ENCODE measurements around the gene COL28A1. TPM values are rescaled to one million over a fixed set of nuclear protein-coding genes. Genes with fewer than 3 reads are reported as not detected.

COL28A1 gene
- total and polyA plus RNA-seq, 2 experiments from 2014 or later: 0.31 to 0.70 TPM

DNA sequence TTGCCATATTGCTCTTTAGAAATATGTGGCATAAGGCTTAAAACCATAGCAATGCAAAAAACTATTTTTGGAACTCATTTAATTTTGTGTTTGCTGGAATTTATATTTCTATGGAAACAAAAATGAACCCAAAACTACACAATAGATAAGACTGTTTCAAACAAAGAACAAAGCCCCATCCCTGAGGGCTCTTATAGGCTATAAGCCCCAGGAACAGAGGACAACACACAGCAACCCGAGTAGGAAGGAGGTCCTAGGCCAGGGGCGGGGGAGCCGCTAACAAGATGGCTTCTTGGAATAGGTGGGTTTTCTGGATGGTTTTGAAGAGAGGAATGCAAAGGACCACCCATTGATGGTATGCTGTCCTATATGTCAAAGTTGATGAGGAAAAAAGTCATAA lies 8.6 kb downstream of the COL28A1 start:
- DNase-seq (ENCODE audit: low spot score): no peak
- H3K36me3 ChIP-seq (ENCODE audit: insufficient read depth): no peaks in the 10 kb centered on the region
- H3K27me3 Mint-ChIP-seq (ENCODE audit: insufficient read depth, low read depth, poor library complexity): peaks cover 3% of the 10 kb centered on the region
- H3K4me2 ChIP-seq: no peak overlapping the region
- no peaks in the 10 kb centered on the region; the same call in 2 of the 3 replicates for H3K9me3 Mint-ChIP-seq
- H3K36me3 Mint-ChIP-seq (ENCODE audit: low read depth): no peaks in the 10 kb centered on the region
- H3K27me3 ChIP-seq (ENCODE audit: insufficient read depth): no peaks in the 10 kb centered on the region
- no peaks in the 10 kb centered on the region for H3K9me2 ChIP-seq (ENCODE audit: insufficient read depth)
- H4K20me1 ChIP-seq (replicated peaks; ENCODE audit: insufficient read depth): no peaks in the 10 kb centered on the region
- no peak overlapping the region for H3K4me3 ChIP-seq
- H3K4me3 Mint-ChIP-seq: no peak overlapping the region
- H2AFZ ChIP-seq: no peak overlapping the region
- no peak for TF ChIP-seq STAT1 (IDR thresholded peaks at IDR 0.05; ENCODE audit: unreplicated experiment)
- TF ChIP-seq, protein P1, sequence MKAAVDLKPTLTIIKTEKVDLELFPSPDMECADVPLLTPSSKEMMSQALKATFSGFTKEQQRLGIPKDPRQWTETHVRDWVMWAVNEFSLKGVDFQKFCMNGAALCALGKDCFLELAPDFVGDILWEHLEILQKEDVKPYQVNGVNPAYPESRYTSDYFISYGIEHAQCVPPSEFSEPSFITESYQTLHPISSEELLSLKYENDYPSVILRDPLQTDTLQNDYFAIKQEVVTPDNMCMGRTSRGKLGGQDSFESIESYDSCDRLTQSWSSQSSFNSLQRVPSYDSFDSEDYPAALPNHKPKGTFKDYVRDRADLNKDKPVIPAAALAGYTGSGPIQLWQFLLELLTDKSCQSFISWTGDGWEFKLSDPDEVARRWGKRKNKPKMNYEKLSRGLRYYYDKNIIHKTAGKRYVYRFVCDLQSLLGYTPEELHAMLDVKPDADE (IDR thresholded peaks at IDR 0.05): no peak
- no peak for TF ChIP-seq REST (IDR thresholded peaks at IDR 0.05; ENCODE audit: unreplicated experiment)
- no peak for TF ChIP-seq JUNB (IDR thresholded peaks at IDR 0.05; ENCODE audit: unreplicated experiment)
- TF ChIP-seq ZNF331 (CRISPR knock-in tag; IDR thresholded peaks at IDR 0.05; ENCODE audit: low read depth): no peak
- TF ChIP-seq CTCF (conservative IDR thresholded peaks at IDR 0.05; ENCODE audit: low read depth in 2 of 2): no peak
- TF ChIP-seq EZH2 (IDR thresholded peaks at IDR 0.05; ENCODE audit: low read depth, unreplicated experiment): no peak
- no peak for TF ChIP-seq CREB1 (CRISPR knock-in tag; IDR thresholded peaks at IDR 0.05; ENCODE audit: low read depth)
- TF ChIP-seq ZNF114 (CRISPR knock-in tag; IDR thresholded peaks at IDR 0.05): no peak
- no peak for TF ChIP-seq POLR2AphosphoS5 (IDR thresholded peaks at IDR 0.05; ENCODE audit: low read depth)
- no peak for TF ChIP-seq EZH2phosphoT487 (IDR thresholded peaks at IDR 0.05; ENCODE audit: unreplicated experiment)
- TF ChIP-seq, protein P2, sequence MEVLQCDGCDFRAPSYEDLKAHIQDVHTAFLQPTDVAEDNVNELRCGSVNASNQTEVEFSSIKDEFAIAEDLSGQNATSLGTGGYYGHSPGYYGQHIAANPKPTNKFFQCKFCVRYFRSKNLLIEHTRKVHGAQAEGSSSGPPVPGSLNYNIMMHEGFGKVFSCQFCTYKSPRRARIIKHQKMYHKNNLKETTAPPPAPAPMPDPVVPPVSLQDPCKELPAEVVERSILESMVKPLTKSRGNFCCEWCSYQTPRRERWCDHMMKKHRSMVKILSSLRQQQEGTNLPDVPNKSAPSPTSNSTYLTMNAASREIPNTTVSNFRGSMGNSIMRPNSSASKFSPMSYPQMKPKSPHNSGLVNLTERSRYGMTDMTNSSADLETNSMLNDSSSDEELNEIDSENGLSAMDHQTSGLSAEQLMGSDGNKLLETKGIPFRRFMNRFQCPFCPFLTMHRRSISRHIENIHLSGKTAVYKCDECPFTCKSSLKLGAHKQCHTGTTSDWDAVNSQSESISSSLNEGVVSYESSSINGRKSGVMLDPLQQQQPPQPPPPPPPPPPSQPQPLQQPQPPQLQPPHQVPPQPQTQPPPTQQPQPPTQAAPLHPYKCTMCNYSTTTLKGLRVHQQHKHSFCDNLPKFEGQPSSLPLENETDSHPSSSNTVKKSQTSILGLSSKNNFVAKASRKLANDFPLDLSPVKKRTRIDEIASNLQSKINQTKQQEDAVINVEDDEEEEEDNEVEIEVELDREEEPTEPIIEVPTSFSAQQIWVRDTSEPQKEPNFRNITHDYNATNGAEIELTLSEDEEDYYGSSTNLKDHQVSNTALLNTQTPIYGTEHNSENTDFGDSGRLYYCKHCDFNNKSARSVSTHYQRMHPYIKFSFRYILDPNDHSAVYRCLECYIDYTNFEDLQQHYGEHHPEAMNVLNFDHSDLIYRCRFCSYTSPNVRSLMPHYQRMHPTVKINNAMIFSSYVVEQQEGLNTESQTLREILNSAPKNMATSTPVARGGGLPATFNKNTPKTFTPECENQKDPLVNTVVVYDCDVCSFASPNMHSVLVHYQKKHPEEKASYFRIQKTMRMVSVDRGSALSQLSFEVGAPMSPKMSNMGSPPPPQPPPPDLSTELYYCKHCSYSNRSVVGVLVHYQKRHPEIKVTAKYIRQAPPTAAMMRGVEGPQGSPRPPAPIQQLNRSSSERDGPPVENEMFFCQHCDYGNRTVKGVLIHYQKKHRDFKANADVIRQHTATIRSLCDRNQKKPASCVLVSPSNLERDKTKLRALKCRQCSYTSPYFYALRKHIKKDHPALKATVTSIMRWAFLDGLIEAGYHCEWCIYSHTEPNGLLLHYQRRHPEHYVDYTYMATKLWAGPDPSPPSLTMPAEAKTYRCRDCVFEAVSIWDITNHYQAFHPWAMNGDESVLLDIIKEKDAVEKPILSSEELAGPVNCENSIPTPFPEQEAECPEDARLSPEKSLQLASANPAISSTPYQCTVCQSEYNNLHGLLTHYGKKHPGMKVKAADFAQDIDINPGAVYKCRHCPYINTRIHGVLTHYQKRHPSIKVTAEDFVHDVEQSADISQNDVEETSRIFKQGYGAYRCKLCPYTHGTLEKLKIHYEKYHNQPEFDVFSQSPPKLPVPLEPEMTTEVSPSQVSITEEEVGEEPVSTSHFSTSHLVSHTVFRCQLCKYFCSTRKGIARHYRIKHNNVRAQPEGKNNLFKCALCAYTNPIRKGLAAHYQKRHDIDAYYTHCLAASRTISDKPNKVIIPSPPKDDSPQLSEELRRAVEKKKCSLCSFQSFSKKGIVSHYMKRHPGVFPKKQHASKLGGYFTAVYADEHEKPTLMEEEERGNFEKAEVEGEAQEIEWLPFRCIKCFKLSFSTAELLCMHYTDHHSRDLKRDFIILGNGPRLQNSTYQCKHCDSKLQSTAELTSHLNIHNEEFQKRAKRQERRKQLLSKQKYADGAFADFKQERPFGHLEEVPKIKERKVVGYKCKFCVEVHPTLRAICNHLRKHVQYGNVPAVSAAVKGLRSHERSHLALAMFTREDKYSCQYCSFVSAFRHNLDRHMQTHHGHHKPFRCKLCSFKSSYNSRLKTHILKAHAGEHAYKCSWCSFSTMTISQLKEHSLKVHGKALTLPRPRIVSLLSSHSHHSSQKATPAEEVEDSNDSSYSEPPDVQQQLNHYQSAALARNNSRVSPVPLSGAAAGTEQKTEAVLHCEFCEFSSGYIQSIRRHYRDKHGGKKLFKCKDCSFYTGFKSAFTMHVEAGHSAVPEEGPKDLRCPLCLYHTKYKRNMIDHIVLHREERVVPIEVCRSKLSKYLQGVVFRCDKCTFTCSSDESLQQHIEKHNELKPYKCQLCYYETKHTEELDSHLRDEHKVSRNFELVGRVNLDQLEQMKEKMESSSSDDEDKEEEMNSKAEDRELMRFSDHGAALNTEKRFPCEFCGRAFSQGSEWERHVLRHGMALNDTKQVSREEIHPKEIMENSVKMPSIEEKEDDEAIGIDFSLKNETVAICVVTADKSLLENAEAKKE (CRISPR knock-in tag; IDR thresholded peaks at IDR 0.05): no peak
- TF ChIP-seq NANOG (IDR thresholded peaks at IDR 0.05; ENCODE audit: borderline replicate concordance): no peak
- no peak overlapping the region for H3K27ac ChIP-seq (ENCODE audit: low read depth)
- H3K27ac Mint-ChIP-seq: no peak overlapping the region
- no peaks in the 10 kb centered on the region for H3K4me1 Mint-ChIP-seq
- no peaks in the 10 kb centered on the region for H3F3A ChIP-seq (replicated peaks; ENCODE audit: low read depth)
- no peaks in the 10 kb centered on the region for H3K79me2 ChIP-seq (replicated peaks; ENCODE audit: insufficient read depth)
- ATAC-seq: no peak
- no peaks in the 10 kb centered on the region for H3K4me1 ChIP-seq (ENCODE audit: insufficient read depth)
